MM.1S (cell line): ENCODE measurements around the gene NHLRC4.

ENCODE experiments used
- CTCF ChIP-seq: fragments of 300-600 bp; sonication (generic); IDR thresholded peaks from 2 replicates; pipeline ENCODE4 v1.5.1; 2016; ENCODE audit warnings: antibody characterized with exemption, low read length, mixed read lengths
- EZH2 ChIP-seq: fragments of 300-600 bp; sonication (generic); optimal IDR thresholded peaks from 2 replicates; pipeline ENCODE3; 2017; ENCODE audit warnings: low read depth, mild to moderate bottlenecking, antibody characterized with exemption, low read length, mixed read lengths
- EZH2phosphoT487 ChIP-seq: fragments of 300-600 bp; sonication (generic); IDR thresholded peaks from 2 replicates; pipeline ENCODE4 v1.6.1; 2018; ENCODE audit warnings: antibody characterized with exemption, low read length

GRCh38 chr16:593406-593805, 26.6 kb downstream of the NHLRC4 start:
- TF ChIP-seq CTCF (no peak), EZH2phosphoT487 (no peak), EZH2 (no peak)
